ENCODE measurements around the gene B3GNT3. TPM values are rescaled to one million over a fixed set of nuclear protein-coding genes. Genes with fewer than 3 reads are reported as not detected.

The B3GNT3 gene
- total and polyA plus RNA-seq, 2 experiments from 2014 or later, result not detected

DNA sequence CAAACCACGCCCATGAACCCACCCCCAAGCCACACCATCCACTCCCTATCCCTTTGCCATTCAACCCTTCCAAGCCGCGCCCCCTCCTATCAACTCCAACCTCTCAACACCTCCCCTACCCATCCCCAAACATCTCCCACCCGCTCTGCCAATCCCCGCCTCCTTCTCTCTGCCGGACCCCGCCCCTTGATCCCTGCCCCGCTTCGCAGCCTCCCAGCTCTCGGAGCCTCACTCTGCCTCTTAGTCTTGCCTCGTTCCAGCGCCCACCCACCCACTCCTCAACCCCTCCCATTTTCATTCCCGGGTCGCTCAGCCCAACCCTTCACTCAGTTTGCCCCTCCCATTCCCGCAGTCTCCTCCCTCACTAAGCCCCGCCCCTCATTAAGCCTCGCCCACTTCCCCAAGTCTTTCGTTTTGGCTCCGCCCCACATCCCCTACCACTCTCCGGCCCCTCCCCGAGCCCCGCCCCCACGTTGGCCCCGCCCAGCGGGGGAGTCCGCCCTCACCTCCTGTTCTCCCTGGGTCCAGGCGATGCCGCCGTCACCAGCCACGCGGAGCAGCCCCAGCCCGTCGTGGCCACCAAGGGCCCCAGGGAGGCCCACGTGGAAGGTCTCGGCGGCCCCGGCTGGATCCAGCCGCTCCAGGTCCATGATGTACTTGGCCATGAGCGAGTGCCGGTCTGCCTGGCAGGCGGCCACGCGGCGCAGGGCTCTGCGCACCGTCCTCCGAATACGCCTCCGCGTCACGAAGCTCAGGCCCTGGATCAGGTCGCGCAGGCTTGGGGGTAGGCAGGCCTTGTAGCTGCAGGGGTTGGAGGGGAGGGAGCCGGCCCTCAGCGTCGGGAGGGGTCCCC is 47.1 kb downstream of the B3GNT3 start:
- in situ Hi-C loops (cut with MboI), result no loop called here
- Histone ChIP-seq H3F3A (ENCODE audit: insufficient read depth) (no peaks in the 10 kb centered on the region), H3K9ac (peak overlapping the region; percentile 63), H3K9me2 (ENCODE audit: insufficient read depth) (no peaks in the 10 kb centered on the region), H3K4me1 (ENCODE audit: insufficient read depth) (no peaks in the 10 kb centered on the region), H3K9me3 (ENCODE audit: low read depth) (no peaks in the 10 kb centered on the region), H3K27me3 (replicated peaks; ENCODE audit: insufficient read depth) (no peaks in the 10 kb centered on the region), H4K20me1 (ENCODE audit: insufficient read depth) (no peaks in the 10 kb centered on the region), H3K36me3 (ENCODE audit: low read depth) (no peaks in the 10 kb centered on the region), H3K4me3 (peak overlapping the region; percentile 53), H3K27ac (no peak overlapping the region), H3K79me2 (ENCODE audit: insufficient read depth) (no peaks in the 10 kb centered on the region), H2AFZ (peak overlapping the region; percentile 73), H3K4me2 (ENCODE audit: unreplicated experiment) (peak overlapping the region; percentile 55)
- 6 to 8% methylated on average over 33 to 47 of the region's 56 CpGs for WGBS, 2 experiments (ENCODE audit: low coverage in 1 of 2, low lambda C conversion rate in 2 of 2, missing lambda C conversion rate in 2 of 2)
- TF ChIP-seq EZH2phosphoT487 (IDR thresholded peaks at IDR 0.05; ENCODE audit: insufficient read depth, low read depth) (no peak), EZH2 (IDR thresholded peaks at IDR 0.05; ENCODE audit: insufficient read depth, poor library complexity, severe bottlenecking) (no peak)
- peak; percentile 91 for DNase-seq

DNA sequence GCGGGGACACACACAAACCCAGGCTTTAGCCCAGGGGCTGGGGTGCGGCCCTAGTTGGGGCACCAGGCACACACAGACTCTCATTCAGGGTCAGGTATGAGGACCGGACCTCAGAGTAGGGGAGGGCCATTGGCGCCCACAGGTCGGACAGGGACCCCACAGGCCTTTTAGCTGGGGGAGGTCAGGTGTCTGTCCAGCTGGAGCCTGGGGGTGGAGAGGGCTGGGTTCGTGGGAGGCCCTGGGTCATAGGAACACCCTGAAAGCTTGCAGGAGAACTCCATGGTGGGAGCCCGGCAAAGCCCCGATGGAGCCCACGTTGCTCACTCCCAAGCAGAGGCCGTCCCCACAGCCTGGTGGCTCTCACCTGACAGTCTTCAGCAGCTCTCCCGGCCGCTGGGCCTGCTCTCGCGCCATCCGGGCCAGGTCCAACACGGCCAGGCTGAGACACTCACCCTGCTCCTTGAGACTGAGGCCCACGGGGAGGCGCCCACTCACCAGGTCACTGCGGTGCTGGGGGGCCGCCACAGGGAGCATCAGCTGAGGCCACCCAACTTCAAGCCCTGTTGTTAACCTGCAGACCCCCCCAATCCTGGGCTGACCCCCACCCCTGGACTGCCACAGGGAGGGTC is 47.8 kb downstream of the B3GNT3 start:
- DNase-seq, result no peak
- no peaks in the 10 kb centered on the region for H3F3A ChIP-seq (ENCODE audit: insufficient read depth)
- no peaks in the 10 kb centered on the region for H3K27me3 ChIP-seq (replicated peaks; ENCODE audit: insufficient read depth)
- peaks cover under 1% of the 10 kb centered on the region; the same call in 1 of the 2 replicates for H3K4me1 ChIP-seq (ENCODE audit: insufficient read depth)
- in situ Hi-C loops (cut with MboI), result no loop called here
- H3K9me2 ChIP-seq (ENCODE audit: insufficient read depth), result no peaks in the 10 kb centered on the region
- peak overlapping the region; percentile 53 for H3K4me3 ChIP-seq
- H4K20me1 ChIP-seq (ENCODE audit: insufficient read depth), result no peaks in the 10 kb centered on the region
- H3K79me2 ChIP-seq (ENCODE audit: insufficient read depth), result no peaks in the 10 kb centered on the region
- H3K4me2 ChIP-seq (ENCODE audit: unreplicated experiment), result peak overlapping the region; percentile 55
- TF ChIP-seq EZH2phosphoT487 (IDR thresholded peaks at IDR 0.05; ENCODE audit: insufficient read depth, low read depth), result no peak
- TF ChIP-seq EZH2 (IDR thresholded peaks at IDR 0.05; ENCODE audit: insufficient read depth, poor library complexity, severe bottlenecking), result no peak
- H2AFZ ChIP-seq, result peak overlapping the region; percentile 73
- H3K36me3 ChIP-seq (ENCODE audit: low read depth), result no peaks in the 10 kb centered on the region
- peak overlapping the region; percentile 63 for H3K9ac ChIP-seq
- 78 to 90% methylated on average over 13 to 18 of the region's 20 CpGs for WGBS, 2 experiments (ENCODE audit: low coverage in 1 of 2, low lambda C conversion rate in 2 of 2, missing lambda C conversion rate in 2 of 2)
- H3K27ac ChIP-seq, result no peak overlapping the region
- H3K9me3 ChIP-seq (ENCODE audit: low read depth), result no peaks in the 10 kb centered on the region

DNA sequence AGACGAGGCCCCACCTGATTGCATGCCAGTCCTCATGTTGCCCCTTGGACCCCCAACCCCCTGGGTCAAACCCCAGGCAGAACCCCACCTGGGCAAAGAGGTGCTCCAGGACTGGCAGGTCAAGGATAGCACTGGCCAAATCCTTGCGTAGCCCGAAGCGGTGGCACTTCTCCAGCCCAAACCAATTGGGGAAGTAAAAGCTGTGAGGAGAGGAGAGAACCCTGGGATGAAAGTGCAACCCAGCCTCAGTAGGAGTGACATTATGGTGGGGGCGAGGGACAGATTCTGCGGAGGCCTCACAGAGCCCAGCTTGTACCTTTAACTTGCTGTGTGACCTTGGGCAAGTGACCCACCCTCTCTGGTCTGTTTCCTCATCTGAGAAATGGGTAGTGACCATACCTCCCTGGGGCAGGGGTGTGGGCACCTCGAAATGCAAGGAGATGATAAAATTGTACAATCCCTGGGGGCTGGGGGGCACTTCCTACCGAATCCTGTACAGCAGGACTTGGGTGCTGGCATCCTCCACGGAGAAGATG is 48.4 kb downstream of the B3GNT3 start:
- H2AFZ ChIP-seq, result no peak overlapping the region
- in situ Hi-C loops (cut with MboI), result no loop called here
- H4K20me1 ChIP-seq (ENCODE audit: insufficient read depth), result no peaks in the 10 kb centered on the region
- TF ChIP-seq EZH2 (IDR thresholded peaks at IDR 0.05; ENCODE audit: insufficient read depth, poor library complexity, severe bottlenecking) (no peak), EZH2phosphoT487 (IDR thresholded peaks at IDR 0.05; ENCODE audit: insufficient read depth, low read depth) (no peak)
- H3K4me2 ChIP-seq (ENCODE audit: unreplicated experiment), result no peak overlapping the region
- no peaks in the 10 kb centered on the region for H3K79me2 ChIP-seq (ENCODE audit: insufficient read depth)
- 85 to 93% methylated on average over 9 of the region's 9 CpGs for WGBS, 2 experiments (ENCODE audit: low coverage in 1 of 2, low lambda C conversion rate in 2 of 2, missing lambda C conversion rate in 2 of 2)
- no peak overlapping the region for H3K4me3 ChIP-seq
- DNase-seq, result no peak
- 0 out of 2 replicates have a peak, but pooled peaks cover 3% of the 10 kb centered on the region for H3F3A ChIP-seq (ENCODE audit: insufficient read depth)
- no peaks in the 10 kb centered on the region for H3K9me2 ChIP-seq (ENCODE audit: insufficient read depth)
- H3K27ac ChIP-seq, result no peak overlapping the region
- no peaks in the 10 kb centered on the region for H3K9me3 ChIP-seq (ENCODE audit: low read depth)
- no peaks in the 10 kb centered on the region for H3K36me3 ChIP-seq (ENCODE audit: low read depth)
- no peaks in the 10 kb centered on the region for H3K27me3 ChIP-seq (replicated peaks; ENCODE audit: insufficient read depth)
- H3K9ac ChIP-seq, result no peak overlapping the region
- H3K4me1 ChIP-seq (ENCODE audit: insufficient read depth), result peaks cover 5% of the 10 kb centered on the region; the same call in 1 of the 2 replicates

DNA sequence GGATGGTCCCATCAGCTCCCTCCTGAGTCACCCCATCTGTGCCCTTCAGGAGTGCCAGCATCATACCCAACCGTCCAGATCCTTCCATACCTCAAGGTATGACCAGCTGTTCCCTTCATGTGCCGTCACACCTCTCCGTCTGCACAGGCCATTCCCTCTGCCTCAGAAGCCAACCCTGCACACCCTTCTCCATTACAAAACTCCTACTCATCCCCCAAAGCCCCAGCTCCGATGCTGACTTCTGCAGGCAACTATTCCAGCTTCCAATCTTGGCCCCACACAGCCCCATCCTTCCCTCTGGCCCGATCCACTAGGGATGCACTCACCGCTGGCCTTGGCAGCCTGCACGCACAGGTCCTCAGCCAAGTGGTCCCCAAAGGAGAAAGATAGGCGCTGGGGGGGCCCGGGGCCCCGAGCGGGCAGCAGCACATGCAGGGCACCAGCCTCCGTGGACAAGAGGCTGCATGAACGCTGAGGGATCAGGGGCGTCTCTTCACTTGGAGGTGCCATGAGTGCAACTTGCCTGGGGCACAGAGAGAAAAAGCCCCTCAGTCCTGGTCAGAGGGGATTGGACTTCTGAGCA is 49.1 kb downstream of the B3GNT3 start:
- Histone ChIP-seq H3K4me1 (ENCODE audit: insufficient read depth) (peaks cover 5% of the 10 kb centered on the region; the same call in 1 of the 2 replicates), H3K9me2 (ENCODE audit: insufficient read depth) (no peaks in the 10 kb centered on the region), H3K27me3 (replicated peaks; ENCODE audit: insufficient read depth) (no peaks in the 10 kb centered on the region), H4K20me1 (ENCODE audit: insufficient read depth) (no peaks in the 10 kb centered on the region), H2AFZ (no peak overlapping the region), H3F3A (ENCODE audit: insufficient read depth) (0 out of 2 replicates have a peak, but pooled peaks cover 5% of the 10 kb centered on the region), H3K9me3 (ENCODE audit: low read depth) (no peaks in the 10 kb centered on the region), H3K4me2 (ENCODE audit: unreplicated experiment) (no peak overlapping the region), H3K79me2 (ENCODE audit: insufficient read depth) (no peaks in the 10 kb centered on the region), H3K9ac (no peak overlapping the region), H3K4me3 (no peak overlapping the region), H3K27ac (no peak overlapping the region), H3K36me3 (ENCODE audit: low read depth) (no peaks in the 10 kb centered on the region)
- no peak for TF ChIP-seq EZH2phosphoT487 (IDR thresholded peaks at IDR 0.05; ENCODE audit: insufficient read depth, low read depth)
- no peak for TF ChIP-seq EZH2 (IDR thresholded peaks at IDR 0.05; ENCODE audit: insufficient read depth, poor library complexity, severe bottlenecking)
- in situ Hi-C loops (cut with MboI), result no loop called here
- 83 to 89% methylated on average over 14 of the region's 14 CpGs for WGBS, 2 experiments (ENCODE audit: low coverage in 1 of 2, low lambda C conversion rate in 2 of 2, missing lambda C conversion rate in 2 of 2)
- no peak for DNase-seq
